Thymus (tissue), 11 donors: ENCODE data around the gene SHANK3. TPM values are rescaled to one million over a fixed set of nuclear protein-coding genes. Genes with fewer than 3 reads are reported as not detected.
"Not testable (repeated sequence)": the region's sequence is repeated elsewhere in the genome, so short reads cannot be mapped to it uniquely, and the experiment has no call there.

ENCODE experiments used
- DNase-seq, 9 donors: peaks; one replicate each; pipeline ENCODE4 v3.0.0-alpha.2; 2013; ENCODE audit warnings: low spot score in 9 of 9, low read depth in 6 of 9, missing footprints in 1 of 9
- H3K27ac ChIP-seq, 2 donors: one replicate each; pipeline ENCODE4 v1.5.1; 2013; ENCODE audit warnings: control low read depth in 1 of 2, low read depth in 1 of 2, low read length in 1 of 2, mild to moderate bottlenecking in 1 of 2, moderate library complexity in 1 of 2
- H3K27me3 ChIP-seq, 2 donors: one replicate each; pipeline ENCODE4 v1.5.1; 2013; ENCODE audit warnings: low read length in 1 of 2; ENCODE audit not compliant: control insufficient read depth in 2 of 2, insufficient read depth in 1 of 2
- H3K36me3 ChIP-seq, 2 donors: one replicate each; pipeline ENCODE4 v1.5.1; 2013; ENCODE audit warnings: low read length in 1 of 2, mild to moderate bottlenecking in 1 of 2, moderate library complexity in 1 of 2; ENCODE audit not compliant: control insufficient read depth in 2 of 2, insufficient read depth in 2 of 2
- H3K4me1 ChIP-seq, 2 donors: one replicate each; pipeline ENCODE4 v1.5.1; 2013; ENCODE audit warnings: low read length in 2 of 2; ENCODE audit not compliant: control insufficient read depth in 2 of 2, insufficient read depth in 2 of 2
- H3K4me3 ChIP-seq, 2 donors: one replicate each; pipeline ENCODE4 v1.5.1; 2013; ENCODE audit warnings: low read length in 2 of 2, control low read depth in 1 of 2, mild to moderate bottlenecking in 1 of 2
- H3K9me3 ChIP-seq, 2 donors: one replicate each; pipeline ENCODE4 v1.5.1; 2013; ENCODE audit warnings: low read length in 1 of 2, mild to moderate bottlenecking in 1 of 2; ENCODE audit not compliant: control insufficient read depth in 2 of 2, insufficient read depth in 1 of 2
- WGBS: extraction: QIAGEN DNeasy Blood & Tissue Kit; methylation state at CpG from one replicate; pipeline ENCODE4 v1.1.7; 2013; 5-methylcytosine and 5-hydroxymethylcytosine counted together
- polyA plus RNA-seq: library from polyadenylated mRNA; stranded (reverse); fragments of 200-250 nt; gene quantifications from one replicate; pipeline ENCODE4 v1.2.3, GENCODE V29; 2013
- total RNA-seq: library from RNA; stranded (reverse); fragments of 120-200 nt; gene quantifications from one replicate; pipeline ENCODE4 v1.2.4, GENCODE V29; 2013
- donor health status: healthy.

The SHANK3 gene
- total and polyA plus RNA-seq, 2 donors, result 0.61 to 8.6 TPM

DNA sequence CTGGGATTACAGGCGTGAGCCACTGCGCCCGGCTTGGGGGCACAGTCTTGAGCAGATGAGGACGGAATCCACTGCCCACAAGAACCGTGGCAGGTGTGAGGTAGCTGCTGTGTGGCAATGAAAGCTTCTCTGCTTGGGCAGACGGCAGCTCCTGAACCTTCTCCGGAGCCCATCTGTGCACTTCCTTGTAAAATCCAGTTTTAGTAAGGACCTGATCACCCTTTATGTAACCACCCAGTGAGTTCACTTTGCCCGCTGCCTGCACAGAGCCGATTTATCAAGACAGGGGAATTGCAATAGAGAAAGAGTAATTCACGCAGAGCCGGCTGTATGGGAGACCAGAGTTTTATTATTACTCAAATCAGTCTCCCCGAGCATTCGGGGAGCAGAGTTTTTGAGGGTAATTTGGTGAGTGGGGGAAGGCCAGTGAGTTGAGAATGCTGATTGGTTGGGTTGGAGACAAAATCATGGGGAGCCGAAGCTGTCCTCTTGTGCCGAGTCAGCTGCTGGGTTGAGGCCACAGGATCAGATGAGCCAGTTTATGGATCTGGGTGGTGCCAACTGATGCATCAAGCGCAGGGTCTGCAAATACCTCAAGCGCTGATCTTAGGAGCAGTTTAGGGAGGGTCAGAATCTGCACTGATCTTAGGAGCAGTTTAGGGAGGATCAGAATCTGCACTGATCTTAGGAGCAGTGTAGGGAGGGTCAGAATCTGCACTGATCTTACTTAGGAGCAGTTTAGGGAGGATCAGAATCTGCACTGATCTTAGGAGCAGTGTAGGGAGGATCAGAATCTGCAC lies 29.4 kb upstream of the SHANK3 start:
- H3K4me3 ChIP-seq, DNase-seq, H3K9me3 ChIP-seq, H3K4me1 ChIP-seq, H3K36me3 ChIP-seq, H3K27ac ChIP-seq: not testable (repeated sequence)
- peaks cover 3 to 14% of the 10 kb centered on the region in 2 donors for H3K27me3 ChIP-seq
- 96% methylated on average over 17 of the region's 17 CpGs for WGBS

GRCh38 chr22:50643821-50644101 lies 28.9 kb upstream of the SHANK3 start:
- H3K4me1 ChIP-seq, H3K4me3 ChIP-seq, H3K9me3 ChIP-seq, DNase-seq, H3K36me3 ChIP-seq, H3K27ac ChIP-seq: not testable (repeated sequence)
- H3K27me3 ChIP-seq, result peaks cover 3 to 14% of the 10 kb centered on the region in 2 donors
- WGBS, result 72% methylated on average over 3 of the region's 3 CpGs

- peaks cover 0 to 2% of the 10 kb centered on the region in 2 donors for H3K27me3 ChIP-seq
- H3K36me3 ChIP-seq, result no peaks in the 10 kb centered on the region
- WGBS, result 97% methylated on average over 10 of the region's 10 CpGs
- H3K4me3 ChIP-seq, result no peak overlapping the region
- no peaks in the 10 kb centered on the region for H3K4me1 ChIP-seq
- DNase-seq, result no peak
- H3K9me3 ChIP-seq, result no peaks in the 10 kb centered on the region
- H3K27ac ChIP-seq, result no peak overlapping the region
Observed at GRCh38 chr22:50653256-50653655, 19.4 kb upstream of the SHANK3 start.

DNA sequence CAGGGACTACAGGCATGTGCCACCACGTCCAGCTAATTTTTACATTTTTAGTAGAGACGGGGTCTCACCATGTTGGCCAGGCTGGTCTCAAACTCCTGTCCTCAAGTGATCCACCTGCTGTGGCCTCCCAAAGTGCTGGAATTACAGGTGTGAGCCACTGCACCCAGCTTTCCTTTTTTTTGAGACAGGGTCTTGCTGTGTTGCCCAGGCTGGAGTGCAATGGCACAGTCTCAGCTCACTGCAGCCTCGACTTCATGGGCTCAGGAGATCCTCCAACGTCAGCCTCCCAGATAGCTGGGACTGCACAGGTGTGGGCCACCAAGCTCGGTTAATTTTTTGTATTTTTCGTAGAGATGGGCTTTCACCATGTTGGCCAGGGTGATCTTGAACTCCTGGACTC lies 18.0 kb upstream of the SHANK3 start:
- H3K27ac ChIP-seq, H3K27me3 ChIP-seq, H3K4me1 ChIP-seq, H3K36me3 ChIP-seq, DNase-seq, H3K9me3 ChIP-seq, H3K4me3 ChIP-seq: not testable (repeated sequence)
- 95% methylated on average over 6 of the region's 6 CpGs for WGBS

- H3K9me3 ChIP-seq, result no peaks in the 10 kb centered on the region
- no peak for DNase-seq
- no peak overlapping the region for H3K4me3 ChIP-seq
- H3K27me3 ChIP-seq, result peaks cover 0 to 2% of the 10 kb centered on the region in 2 donors
- H3K4me1 ChIP-seq, result no peaks in the 10 kb centered on the region
- 93% methylated on average over 23 of the region's 23 CpGs for WGBS
- no peaks in the 10 kb centered on the region for H3K36me3 ChIP-seq
- H3K27ac ChIP-seq, result no peak overlapping the region
Observed at GRCh38 chr22:50656122-50657070, 16.2 kb upstream of the SHANK3 start.

- Histone ChIP-seq H3K9me3 (no peaks in the 10 kb centered on the region), H3K4me1 (no peaks in the 10 kb centered on the region), H3K36me3 (no peaks in the 10 kb centered on the region), H3K4me3 (no peak overlapping the region), H3K27me3 (peaks cover 0 to 2% of the 10 kb centered on the region in 2 donors), H3K27ac (no peak overlapping the region)
- 89% methylated on average over 4 of the region's 4 CpGs for WGBS
- DNase-seq, result no peak
Observed at GRCh38 chr22:50657925-50658324, 14.7 kb upstream of the SHANK3 start.

DNA sequence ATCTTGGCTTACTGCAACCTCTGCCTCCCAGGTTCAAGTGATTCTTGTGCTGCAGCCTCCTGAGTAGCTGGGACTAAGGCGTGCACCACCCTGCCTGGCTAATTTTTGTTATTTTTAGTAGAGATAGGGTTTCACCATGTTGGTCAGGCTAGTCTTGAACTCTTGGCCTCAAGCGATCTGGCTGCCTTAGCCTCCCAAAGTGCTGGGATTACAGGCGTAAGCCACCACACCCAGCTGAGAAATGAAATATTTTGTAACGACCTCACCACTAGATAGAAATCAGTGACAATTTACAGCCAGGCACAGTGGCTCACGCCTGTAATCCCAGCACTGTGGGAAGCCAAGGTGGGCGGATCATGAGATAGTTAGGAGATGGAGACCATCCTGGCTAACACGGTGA lies 12.9 kb upstream of the SHANK3 start:
- H3K4me1 ChIP-seq, H3K27me3 ChIP-seq, H3K36me3 ChIP-seq, H3K4me3 ChIP-seq, H3K9me3 ChIP-seq, H3K27ac ChIP-seq, DNase-seq: not testable (repeated sequence)
- WGBS, result 97% methylated on average over 7 of the region's 7 CpGs

DNA sequence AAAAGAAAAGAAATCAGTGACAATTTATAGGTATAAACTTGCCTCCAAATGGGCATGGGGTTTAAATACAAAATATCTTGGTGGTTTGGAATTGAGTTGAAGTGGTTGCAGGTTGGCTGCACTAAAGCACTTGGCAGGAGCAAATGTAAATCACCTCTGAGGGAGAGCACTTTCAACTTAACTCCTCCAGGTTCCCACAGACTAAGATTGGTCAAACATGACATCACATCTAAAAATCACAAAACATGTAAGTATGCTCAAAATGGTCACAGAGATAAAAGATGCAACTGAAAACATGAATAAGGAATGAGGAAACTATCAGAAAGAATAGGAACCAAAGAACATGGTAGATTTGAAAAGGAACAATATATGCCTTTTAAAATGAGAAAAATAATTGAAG lies 12.3 kb upstream of the SHANK3 start:
- DNase-seq, result no peak
- Histone ChIP-seq H3K4me1 (no peaks in the 10 kb centered on the region), H3K4me3 (no peak overlapping the region), H3K9me3 (no peaks in the 10 kb centered on the region), H3K27me3 (peaks cover 0 to 2% of the 10 kb centered on the region in 2 donors), H3K27ac (no peak overlapping the region), H3K36me3 (no peaks in the 10 kb centered on the region)

DNA sequence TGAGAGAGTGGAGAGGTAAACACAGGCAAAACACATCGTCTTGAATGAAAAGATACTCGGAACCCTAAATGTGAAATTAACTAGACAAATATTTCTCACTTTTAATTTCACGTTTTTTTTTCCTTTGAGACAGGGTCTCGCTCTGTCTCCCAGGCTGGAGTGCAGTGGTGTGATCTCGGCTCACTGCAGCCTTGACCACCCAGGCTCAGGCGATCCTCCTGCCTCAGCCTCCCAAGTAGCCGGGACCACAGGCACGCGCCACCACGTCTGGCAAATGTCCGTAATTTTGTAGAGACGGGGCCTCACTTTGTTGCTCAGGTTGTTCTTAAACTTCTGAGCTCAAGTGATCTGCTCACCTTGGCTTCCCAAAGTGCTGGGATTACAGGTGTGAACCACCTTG lies 7.4 kb upstream of the SHANK3 start:
- Histone ChIP-seq H3K36me3 (no peaks in the 10 kb centered on the region), H3K4me3 (no peak overlapping the region), H3K9me3 (no peaks in the 10 kb centered on the region), H3K27me3 (no peaks in the 10 kb centered on the region), H3K27ac (no peak overlapping the region), H3K4me1 (no peaks in the 10 kb centered on the region)
- no peak for DNase-seq
- WGBS, result 97% methylated on average over 12 of the region's 12 CpGs
